Measurements from ENCODE around the gene COL4A2.

COL4A2 gene

GRCh38 chr13:110421696-110422385, 114.8 kb downstream of the COL4A2 start:
- no peak overlapping the region for H3K4me2 ChIP-seq
- H3K4me3 ChIP-seq (IDR thresholded peaks at IDR 0.05; ENCODE audit: insufficient read depth, low read depth, low read length) = no peak overlapping the region
- H3K27ac ChIP-seq = no peak overlapping the region
- no peak overlapping the region for H3K9ac ChIP-seq
- no peaks in the 10 kb centered on the region for H4K20me1 ChIP-seq (ENCODE audit: insufficient read depth)
- no peaks in the 10 kb centered on the region for H3K27me3 ChIP-seq (ENCODE audit: insufficient read depth, low read depth)
- H3K4me1 ChIP-seq (ENCODE audit: low read depth, poor library complexity, severe bottlenecking) = peaks cover 9% of the 10 kb centered on the region
- H3K79me2 ChIP-seq (ENCODE audit: insufficient read depth, low read depth) = no peaks in the 10 kb centered on the region
- no peaks in the 10 kb centered on the region for H3K36me3 ChIP-seq (ENCODE audit: insufficient read depth)
- no peak for TF ChIP-seq CTCF (conservative IDR thresholded peaks at IDR 0.05; ENCODE audit: low read depth, low read length)
- H2AFZ ChIP-seq (ENCODE audit: low read depth) = no peak overlapping the region

- H3K4me2 ChIP-seq = no peak overlapping the region
- TF ChIP-seq CTCF (conservative IDR thresholded peaks at IDR 0.05; ENCODE audit: low read depth, low read length) = no peak
- H3K79me2 ChIP-seq (ENCODE audit: insufficient read depth, low read depth) = no peaks in the 10 kb centered on the region
- no peak overlapping the region for H3K27ac ChIP-seq
- H3K4me3 ChIP-seq (IDR thresholded peaks at IDR 0.05; ENCODE audit: insufficient read depth, low read depth, low read length) = no peak overlapping the region
- no peaks in the 10 kb centered on the region for H3K36me3 ChIP-seq (ENCODE audit: insufficient read depth)
- H3K27me3 ChIP-seq (ENCODE audit: insufficient read depth, low read depth) = no peaks in the 10 kb centered on the region
- no peak overlapping the region for H3K9ac ChIP-seq
- no peak overlapping the region for H2AFZ ChIP-seq (ENCODE audit: low read depth)
- no peaks in the 10 kb centered on the region for H3K4me1 ChIP-seq (ENCODE audit: low read depth, poor library complexity, severe bottlenecking)
- no peaks in the 10 kb centered on the region for H4K20me1 ChIP-seq (ENCODE audit: insufficient read depth)
Measured at GRCh38 chr13:110422913-110423688, 116.0 kb downstream of the COL4A2 start.

- no peaks in the 10 kb centered on the region for H3K36me3 ChIP-seq (ENCODE audit: insufficient read depth)
- H3K79me2 ChIP-seq (ENCODE audit: insufficient read depth, low read depth) = no peaks in the 10 kb centered on the region
- H3K9ac ChIP-seq = no peak overlapping the region
- no peak overlapping the region for H3K4me2 ChIP-seq
- H4K20me1 ChIP-seq (ENCODE audit: insufficient read depth) = no peaks in the 10 kb centered on the region
- H3K4me1 ChIP-seq (ENCODE audit: low read depth, poor library complexity, severe bottlenecking) = no peaks in the 10 kb centered on the region
- H2AFZ ChIP-seq (ENCODE audit: low read depth) = no peak overlapping the region
- H3K27ac ChIP-seq = no peak overlapping the region
- H3K4me3 ChIP-seq (IDR thresholded peaks at IDR 0.05; ENCODE audit: insufficient read depth, low read depth, low read length) = no peak overlapping the region
- H3K27me3 ChIP-seq (ENCODE audit: insufficient read depth, low read depth) = no peaks in the 10 kb centered on the region
- TF ChIP-seq CTCF (conservative IDR thresholded peaks at IDR 0.05; ENCODE audit: low read depth, low read length) = no peak
Measured at GRCh38 chr13:110423689-110424302, 116.7 kb downstream of the COL4A2 start.

- Histone ChIP-seq H3K36me3 (ENCODE audit: insufficient read depth) (no peaks in the 10 kb centered on the region), H3K4me3 (IDR thresholded peaks at IDR 0.05; ENCODE audit: insufficient read depth, low read depth, low read length) (no peak overlapping the region), H3K9ac (no peak overlapping the region), H3K4me1 (ENCODE audit: low read depth, poor library complexity, severe bottlenecking) (no peaks in the 10 kb centered on the region), H3K4me2 (no peak overlapping the region), H2AFZ (ENCODE audit: low read depth) (no peak overlapping the region), H3K79me2 (ENCODE audit: insufficient read depth, low read depth) (no peaks in the 10 kb centered on the region), H3K27me3 (ENCODE audit: insufficient read depth, low read depth) (no peaks in the 10 kb centered on the region), H4K20me1 (ENCODE audit: insufficient read depth) (no peaks in the 10 kb centered on the region), H3K27ac (no peak overlapping the region)
- no peak for TF ChIP-seq CTCF (conservative IDR thresholded peaks at IDR 0.05; ENCODE audit: low read depth, low read length)
Measured at GRCh38 chr13:110424569-110425443, 117.7 kb downstream of the COL4A2 start.
